ENCODE measurements around the gene AANAT.

The AANAT gene

GRCh38 chr17:76459674-76460073 is 7.7 kb upstream of the AANAT start:
- no peak for TF ChIP-seq CTCF (IDR thresholded peaks at IDR 0.05; ENCODE audit: borderline replicate concordance, insufficient read depth, low read depth, low read length)
- H3K4me3 ChIP-seq (ENCODE audit: low read depth, low read length) = no peak overlapping the region

GRCh38 chr17:76461765-76462555 is 5.4 kb upstream of the AANAT start:
- no peak for TF ChIP-seq CTCF (IDR thresholded peaks at IDR 0.05; ENCODE audit: borderline replicate concordance, insufficient read depth, low read depth, low read length)
- no peak overlapping the region for H3K4me3 ChIP-seq (ENCODE audit: low read depth, low read length)

GRCh38 chr17:76462556-76463290 is 4.7 kb upstream of the AANAT start:
- TF ChIP-seq CTCF (IDR thresholded peaks at IDR 0.05; ENCODE audit: borderline replicate concordance, insufficient read depth, low read depth, low read length) = no peak
- H3K4me3 ChIP-seq (ENCODE audit: low read depth, low read length) = no peak overlapping the region

GRCh38 chr17:76466775-76467130 is 650 bp upstream of the AANAT start:
- TF ChIP-seq CTCF (IDR thresholded peaks at IDR 0.05; ENCODE audit: borderline replicate concordance, insufficient read depth, low read depth, low read length) = no peak
- no peak overlapping the region for H3K4me3 ChIP-seq (ENCODE audit: low read depth, low read length)

- no peak for TF ChIP-seq CTCF (IDR thresholded peaks at IDR 0.05; ENCODE audit: borderline replicate concordance, insufficient read depth, low read depth, low read length)
These were observed 618 bp downstream of the AANAT start for GRCh38 chr17:76467809-76468633.

GRCh38 chr17:76468634-76469010 is 1.2 kb downstream of the AANAT start:
- no peak overlapping the region for H3K4me3 ChIP-seq (ENCODE audit: low read depth, low read length)
- TF ChIP-seq CTCF (IDR thresholded peaks at IDR 0.05; ENCODE audit: borderline replicate concordance, insufficient read depth, low read depth, low read length) = no peak

More at GRCh38 chr17:76467809-76468633, 618 bp downstream of the AANAT start:
- no peak overlapping the region for H3K4me3 ChIP-seq (ENCODE audit: low read depth, low read length)
